PC-3 (cell line): ENCODE results near the gene SPRR5.

Experiments
- CTCF ChIP-seq: fragments of 300-600 bp; sonication (generic); conservative IDR thresholded peaks from 2 replicates; pipeline ENCODE4 v1.5.1; 2017; ENCODE audit warnings: antibody characterized with exemption, low read depth, mild to moderate bottlenecking, low read length
- EZH2 ChIP-seq: fragments of 300-600 bp; sonication (generic); IDR thresholded peaks from one replicate; pipeline ENCODE4 v1.6.1; 2017; ENCODE audit warnings: antibody characterized with exemption, mild to moderate bottlenecking, low read length; ENCODE audit not compliant: unreplicated experiment

- TF ChIP-seq EZH2: no peak
- TF ChIP-seq CTCF: no peak
These were observed 44.4 kb upstream of the SPRR5 start for GRCh38 chr1:152902636-152903035.
